B cell (primary cell): ENCODE data around the gene KCNK2. TPM values are rescaled to one million over a fixed set of nuclear protein-coding genes. Genes with fewer than 3 reads are reported as not detected.

Experiments
- ATAC-seq: fragments of 200-7000 bp; cut with Tn5 transposase; one replicate; pipeline ENCODE4 v1.10.0; 2021; ENCODE audit warnings: low read depth, mild to moderate bottlenecking, moderate number of reproducible peaks, moderate library complexity
- CTCF ChIA-PET: fragments of 350-600 bp; sonication (Branson Sonifier 250); formaldehyde crosslinking; loops from one replicate; lab custom pipeline; 2021; ENCODE audit warnings: antibody characterized with exemption, inconsistent platforms; lab: Charles Lee
- POLR2A ChIA-PET: fragments of 350-600 bp; sonication (Branson Sonifier 250); formaldehyde crosslinking; loops from one replicate; lab custom pipeline; 2021; ENCODE audit warnings: antibody characterized with exemption; lab: Charles Lee
- DNase-seq: peaks from one replicate; pipeline ENCODE4 v3.0.0; 2013
- H2AFZ ChIP-seq: 2 replicates; pipeline ENCODE4 v1.6.1; 2012; ENCODE audit warnings: mild to moderate bottlenecking, low read depth, low read length; ENCODE audit not compliant: insufficient read depth, poor library complexity, severe bottlenecking
- H3K27ac ChIP-seq, 2 donors: 1 replicate in 1 of 2; 2 replicates in 1 of 2; pipeline ENCODE4 v1.5.1; 2012 to 2013; ENCODE audit warnings: low read length in 2 of 2, mild to moderate bottlenecking in 2 of 2, moderate library complexity in 1 of 2
- H3K27me3 ChIP-seq, 4 experiments: fragments of 200-600 bp in 1 of 4; sonication (generic) in 1 of 4; replicated peaks in 1 of 4; 1 replicate in 2 of 4; 2 replicates in 2 of 4; pipeline versions ENCODE4 v1.6.1 to v1.7.0; 2013 to 2016; ENCODE audit warnings: low read length in 3 of 4, mild to moderate bottlenecking in 2 of 4, mixed read lengths in 1 of 4, moderate library complexity in 1 of 4; ENCODE audit not compliant: insufficient read depth in 4 of 4, control insufficient read depth in 3 of 4; ENCODE audit errors: control extremely low read depth in 1 of 4
- H3K36me3 ChIP-seq, 2 experiments: replicated peaks in 1 of 2; 1 replicate in 1 of 2; 2 replicates in 1 of 2; pipeline versions ENCODE4 v1.6.1 to v1.7.1; 2013; ENCODE audit warnings: low read length in 1 of 2; ENCODE audit not compliant: insufficient read depth in 2 of 2, control insufficient read depth in 1 of 2; ENCODE audit errors: control extremely low read depth in 1 of 2, extremely low read depth in 1 of 2
- H3K4me1 ChIP-seq, 2 donors: fragments of 200-600 bp in 1 of 2; sonication (generic) in 1 of 2; 1 replicate in 1 of 2; 2 replicates in 1 of 2; pipeline versions ENCODE4 v1.5.1 to v1.6.1; 2013 to 2017; ENCODE audit warnings: low read length in 2 of 2; ENCODE audit not compliant: control insufficient read depth in 2 of 2, insufficient read depth in 2 of 2
- H3K4me2 ChIP-seq: replicated peaks from 2 replicates; pipeline ENCODE3; 2012; ENCODE audit warnings: mild to moderate bottlenecking, low read depth, low read length; ENCODE audit not compliant: poor library complexity, severe bottlenecking
- H3K4me3 ChIP-seq, 5 experiments: fragments of 200-600 bp in 1 of 5; sonication (generic) in 1 of 5; 1 replicate in 3 of 5; 2 replicates in 2 of 5; pipeline versions ENCODE4 v1.5.1 to v1.7.0; 2011 to 2016; ENCODE audit warnings: low read length in 4 of 5, mild to moderate bottlenecking in 4 of 5, low read depth in 2 of 5, control low read depth in 1 of 5, moderate library complexity in 1 of 5; ENCODE audit not compliant: insufficient read depth in 1 of 5; ENCODE audit errors: control extremely low read depth in 1 of 5, extremely low read depth in 1 of 5
- H3K79me2 ChIP-seq: fragments of 200-600 bp; sonication (generic); one replicate; pipeline ENCODE4 v1.6.0; 2016; ENCODE audit warnings: low read length; ENCODE audit not compliant: control insufficient read depth, insufficient read depth
- H3K9ac ChIP-seq: fragments of 200-600 bp; sonication (generic); 2 replicates; pipeline ENCODE4 v1.6.1; 2017; ENCODE audit warnings: mild to moderate bottlenecking, low read length, moderate library complexity
- H3K9me3 ChIP-seq, 3 donors: one replicate each; pipeline versions ENCODE4 v1.6.1 to v1.7.1; 2013; ENCODE audit warnings: low read length in 2 of 3; ENCODE audit not compliant: control insufficient read depth in 2 of 3, insufficient read depth in 1 of 3; ENCODE audit errors: control extremely low read depth in 1 of 3
- H4K20me1 ChIP-seq: 2 replicates; pipeline ENCODE4 v1.6.0; 2012; ENCODE audit warnings: mild to moderate bottlenecking, low read length; ENCODE audit not compliant: insufficient read depth, control insufficient read depth, poor library complexity, severe bottlenecking
- H3K27ac Mint-ChIP-seq: one replicate; pipeline ENCODE4 v1.8.0; 2021; ENCODE audit warnings: mixed read lengths
- H3K27me3 Mint-ChIP-seq: one replicate; pipeline ENCODE4 v1.8.0; 2021; ENCODE audit warnings: mixed read lengths
- H3K4me1 Mint-ChIP-seq: one replicate; pipeline ENCODE4 v1.8.0; 2021; ENCODE audit warnings: mixed read lengths
- H3K4me3 Mint-ChIP-seq: one replicate; pipeline ENCODE4 v1.8.0; 2021; ENCODE audit warnings: mixed read lengths
- H3K9me3 Mint-ChIP-seq: one replicate; pipeline ENCODE4 v1.8.0; 2022; ENCODE audit warnings: mixed read lengths; ENCODE audit not compliant: insufficient read depth
- CTCF ChIP-seq: fragments of 200-600 bp; IDR thresholded peaks from one replicate; pipeline ENCODE4 v1.8.0; 2022; ENCODE audit warnings: antibody characterized with exemption, mild to moderate bottlenecking
- EZH2 ChIP-seq: IDR thresholded peaks from 2 replicates; pipeline ENCODE4 v1.6.1; 2012; ENCODE audit warnings: borderline replicate concordance, low read depth, mild to moderate bottlenecking, moderate library complexity, low read length; ENCODE audit not compliant: insufficient read depth, poor library complexity, severe bottlenecking
- WGBS: methylation state at CpG from one replicate; pipeline ENCODE4 v1.1.5; 2013; ENCODE audit warnings: missing lambda C conversion rate; ENCODE audit not compliant: insufficient coverage; 5-methylcytosine and 5-hydroxymethylcytosine counted together
- intact Hi-C: fragments of 100-400 bp; cut with micrococcal nuclease; formaldehyde crosslinking; loops from one replicate; pipeline ENCODE4 v1.10.0; 2022
- polyA plus RNA-seq: library from polyadenylated mRNA; depleted of rRNA; stranded (reverse); fragments of >200 nt; gene quantifications from 2 replicates; pipeline ENCODE4 v1.2.3, GENCODE V29; 2012
- total RNA-seq, 2 donors: library from RNA; stranded (reverse); fragments of 120-200 nt in 1 of 2; gene quantifications; 1 replicate in 1 of 2; 2 replicates in 1 of 2; pipeline versions ENCODE4 v1.2.3 to v1.2.4, GENCODE V29; 2013 to 2022

The KCNK2 gene
- total and polyA plus RNA-seq, 2 donors (not counting 1 experiment from before 2014, with no cell fraction given) = not detected

GRCh38 chr1:215262106-215262505 lies 179.6 kb downstream of the KCNK2 start:
- DNase-seq (no peak), ATAC-seq (no peak)
- Mint-ChIP-seq H3K4me1 (no peaks in the 10 kb centered on the region), H3K27me3 (no peaks in the 10 kb centered on the region), H3K27ac (no peak overlapping the region), H3K4me3 (no peak overlapping the region), H3K9me3 (no peaks in the 10 kb centered on the region)
- POLR2A ChIA-PET = no interaction called here
- no peak overlapping the region for H3K4me3 ChIP-seq
- H3K27ac ChIP-seq = no peak overlapping the region
- no peaks in the 10 kb centered on the region for H3K9me3 ChIP-seq
- intact Hi-C loops = no loop called here
- H4K20me1 ChIP-seq = no peaks in the 10 kb centered on the region
- H3K27me3 ChIP-seq = no peaks in the 10 kb centered on the region
- no peaks in the 10 kb centered on the region for H3K79me2 ChIP-seq
- no peak overlapping the region for H3K4me2 ChIP-seq
- no peak overlapping the region for H3K9ac ChIP-seq
- no peak for TF ChIP-seq EZH2
- TF ChIP-seq CTCF = no peak
- CTCF ChIA-PET = no interaction called here
- H3K36me3 ChIP-seq = no peaks in the 10 kb centered on the region
- WGBS = no CpG with 5 or more reads among the region's 1 CpG
- no peaks in the 10 kb centered on the region for H3K4me1 ChIP-seq
- no peak overlapping the region for H2AFZ ChIP-seq

- CTCF ChIA-PET = no interaction called here
- Histone ChIP-seq H3K9me3 (no peaks in the 10 kb centered on the region), H3K9ac (no peak overlapping the region), H3K4me2 (no peak overlapping the region), H3K4me1 (no peaks in the 10 kb centered on the region), H4K20me1 (no peaks in the 10 kb centered on the region), H3K4me3 (no peak overlapping the region), H3K36me3 (no peaks in the 10 kb centered on the region), H3K27me3 (no peaks in the 10 kb centered on the region), H3K27ac (no peak overlapping the region), H2AFZ (no peak overlapping the region), H3K79me2 (no peaks in the 10 kb centered on the region)
- H3K27ac Mint-ChIP-seq = no peak overlapping the region
- no peak overlapping the region for H3K4me3 Mint-ChIP-seq
- intact Hi-C loops = no loop called here
- H3K27me3 Mint-ChIP-seq = no peaks in the 10 kb centered on the region
- WGBS = no CpG with 5 or more reads among the region's 1 CpG
- H3K4me1 Mint-ChIP-seq = no peaks in the 10 kb centered on the region
- TF ChIP-seq CTCF (no peak), EZH2 (no peak)
- DNase-seq (no peak), ATAC-seq (no peak)
- POLR2A ChIA-PET = no interaction called here
- no peaks in the 10 kb centered on the region for H3K9me3 Mint-ChIP-seq
These were observed 181.1 kb downstream of the KCNK2 start for GRCh38 chr1:215263636-215264035.
